Endothelial cell of umbilical vein (primary cell): ENCODE measurements around the gene TNFRSF11A.

ENCODE experiments used
- EZH2 ChIP-seq: IDR thresholded peaks from 2 replicates; pipeline ENCODE4 v1.6.1; 2012; ENCODE audit warnings: borderline replicate concordance, low read depth, mild to moderate bottlenecking, moderate library complexity, low read length, inconsistent platforms; ENCODE audit not compliant: severe bottlenecking
- JUN ChIP-seq: IDR thresholded peaks from 2 replicates; pipeline ENCODE4 v1.6.1; 2011; ENCODE audit warnings: borderline replicate concordance, low read depth; ENCODE audit not compliant: insufficient read length, insufficient read depth
- POLR2AphosphoS5 ChIP-seq: IDR thresholded peaks from 2 replicates; pipeline ENCODE4 v1.6.1; 2012; ENCODE audit warnings: low read depth, mild to moderate bottlenecking, control low read depth, low read length, moderate library complexity; ENCODE audit not compliant: insufficient read depth

- TF ChIP-seq POLR2AphosphoS5 = no peak
- no peak for TF ChIP-seq EZH2
- no peak for TF ChIP-seq JUN
Measured at GRCh38 chr18:62318228-62319180, 6.6 kb upstream of the TNFRSF11A start.
